ENCODE data around the gene CPA3.

CPA3 gene

DNA sequence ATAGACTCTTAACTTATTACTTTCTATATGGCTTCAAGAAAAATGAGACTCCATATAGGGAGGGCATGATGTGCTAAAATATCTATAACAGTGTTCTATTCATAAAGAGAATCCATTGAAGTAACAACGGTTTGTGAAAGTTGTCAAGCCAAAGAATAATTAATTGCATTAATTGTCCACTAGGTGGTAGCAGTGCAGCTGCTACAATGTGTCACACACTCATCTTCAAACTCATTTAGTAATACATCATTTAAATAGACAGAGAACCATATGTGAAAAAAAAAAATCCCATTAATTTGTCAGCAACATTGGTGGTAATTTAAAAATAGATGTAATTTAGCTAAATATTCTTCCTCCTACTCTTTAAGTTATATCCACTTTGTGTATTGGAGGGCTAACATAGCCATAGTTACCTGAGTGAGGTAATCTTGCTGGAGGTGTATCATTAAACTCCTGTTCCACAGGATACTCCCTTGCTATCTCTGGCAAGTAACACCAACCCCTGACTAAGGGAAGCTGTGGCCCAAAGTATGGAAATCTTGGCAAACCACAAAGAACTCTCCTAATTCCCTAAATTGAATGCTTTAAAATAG lies 3.7 kb upstream of the CPA3 start:
- DNase-seq (ENCODE audit: low read depth in 2 of 2), result no peak

GRCh38 chr3:148863297-148863696 lies 1.8 kb upstream of the CPA3 start:
- no peak for DNase-seq (ENCODE audit: low read depth in 2 of 2)

DNA sequence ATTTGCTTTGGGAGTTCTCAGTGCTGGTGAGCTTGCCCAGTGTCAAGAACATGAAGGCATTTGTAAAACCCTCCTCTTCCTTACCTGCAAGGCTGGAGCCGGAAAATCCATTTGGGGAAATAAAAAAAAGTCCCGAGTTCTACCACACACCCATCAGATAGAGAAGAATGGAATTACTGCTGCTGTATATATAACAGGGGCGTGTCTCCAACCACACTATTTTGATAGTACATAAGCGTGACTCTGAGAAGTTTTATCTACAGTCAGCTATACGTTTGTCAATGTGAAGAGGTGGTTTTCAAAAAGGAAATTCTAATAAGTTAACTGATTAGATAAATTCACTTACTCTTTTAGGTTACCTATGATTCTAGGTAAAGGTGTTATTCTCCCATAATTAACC lies 1.3 kb upstream of the CPA3 start:
- DNase-seq (ENCODE audit: low read depth in 2 of 2), result no peak

GRCh38 chr3:148866261-148866660 lies 1.2 kb downstream of the CPA3 start:
- DNase-seq (ENCODE audit: low read depth in 2 of 2), result no peak

- no peak for DNase-seq (ENCODE audit: low read depth in 2 of 2)
These were observed 8.3 kb downstream of the CPA3 start for GRCh38 chr3:148873270-148873927.

- DNase-seq (ENCODE audit: low read depth in 2 of 2), result no peak
These were observed 8.9 kb downstream of the CPA3 start for GRCh38 chr3:148873977-148874376.

DNA sequence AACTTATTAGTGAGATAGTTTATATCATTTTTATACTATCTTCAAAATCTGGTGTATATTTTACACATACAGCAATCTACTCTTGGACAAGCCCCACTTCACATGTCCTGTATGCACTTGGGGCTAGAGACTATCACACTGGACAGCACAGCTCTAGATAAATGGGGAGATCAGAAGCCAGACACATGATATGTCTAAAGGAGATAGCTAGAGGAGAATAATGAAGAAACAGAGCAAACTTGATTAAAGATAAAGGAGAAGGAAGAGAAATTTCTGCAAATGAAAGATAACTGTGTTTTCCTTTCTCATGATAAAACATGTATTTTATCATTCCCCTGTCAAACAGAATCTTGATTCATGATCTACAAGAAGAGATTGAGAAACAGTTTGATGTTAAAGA lies 13.0 kb downstream of the CPA3 start:
- no peak for DNase-seq (ENCODE audit: low read depth in 2 of 2)

DNA sequence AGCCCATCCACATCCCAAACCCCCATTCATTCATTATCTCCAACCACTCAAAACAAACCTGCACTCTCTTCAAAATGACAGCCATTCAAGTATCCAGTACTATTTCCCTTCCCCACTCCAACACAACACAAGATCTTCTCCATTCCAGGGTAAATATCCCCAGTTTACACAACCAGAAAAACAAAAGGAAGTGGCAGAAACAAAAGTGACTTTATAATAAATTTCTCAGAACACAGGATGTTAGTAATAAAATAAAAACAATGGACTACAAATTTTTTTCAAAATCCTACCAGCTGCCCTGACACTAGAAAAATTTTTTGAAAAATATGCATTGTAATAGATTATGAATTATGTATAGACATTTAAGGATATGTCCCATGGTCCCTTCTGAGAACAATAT lies 14.2 kb downstream of the CPA3 start:
- DNase-seq (ENCODE audit: low read depth in 2 of 2), result no peak

GRCh38 chr3:148880681-148881080 lies 15.6 kb downstream of the CPA3 start:
- no peak for DNase-seq (ENCODE audit: low read depth in 2 of 2)

DNA sequence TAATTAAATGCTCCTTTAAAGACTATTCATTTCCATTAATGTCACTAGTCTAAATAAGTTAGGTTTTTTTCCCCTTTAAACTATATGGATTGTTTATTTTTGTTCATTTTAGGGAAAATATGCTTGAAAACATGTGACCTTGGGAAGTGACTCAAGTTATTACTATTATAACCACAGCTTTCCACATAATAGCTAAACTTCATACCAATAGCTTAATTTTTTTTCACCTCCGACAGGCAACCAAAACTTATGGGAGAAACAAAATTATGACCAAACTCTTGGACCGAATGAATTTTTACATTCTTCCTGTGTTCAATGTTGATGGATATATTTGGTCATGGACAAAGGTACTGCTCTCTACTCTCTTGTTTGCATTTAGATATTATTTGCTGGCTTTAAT lies 16.2 kb downstream of the CPA3 start:
- DNase-seq (ENCODE audit: low read depth in 2 of 2), result no peak

- DNase-seq (ENCODE audit: low read depth in 2 of 2), result no peak
These were observed 17.2 kb downstream of the CPA3 start for GRCh38 chr3:148882288-148882687.

DNA sequence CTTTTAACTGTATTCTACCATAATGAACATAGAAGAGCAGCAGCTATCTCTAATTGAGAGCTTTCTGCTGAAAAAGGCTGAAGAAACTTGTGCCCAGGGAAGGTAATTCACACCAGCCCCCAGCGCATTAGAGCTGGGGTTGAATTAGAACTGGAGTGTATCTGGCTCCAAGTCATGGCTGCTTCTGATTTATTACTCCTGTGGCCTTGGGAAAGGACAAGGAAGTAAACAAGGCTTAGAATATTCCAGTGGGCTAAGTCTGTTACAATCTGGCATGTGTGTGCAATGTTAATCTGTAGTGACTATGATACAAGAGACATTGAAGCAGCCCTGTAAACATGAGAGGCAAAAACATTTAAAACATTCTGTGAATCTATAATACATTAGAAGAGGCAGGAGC lies 18.1 kb downstream of the CPA3 start:
- no peak for DNase-seq (ENCODE audit: low read depth in 2 of 2)

- DNase-seq (ENCODE audit: low read depth in 2 of 2), result no peak
These were observed 19.2 kb downstream of the CPA3 start for GRCh38 chr3:148884261-148884660.

GRCh38 chr3:148889828-148890227 lies 24.7 kb downstream of the CPA3 start:
- no peak for DNase-seq (ENCODE audit: low read depth in 2 of 2)

GRCh38 chr3:148896062-148896461 lies 31.0 kb downstream of the CPA3 start:
- DNase-seq (ENCODE audit: low read depth in 2 of 2), result no peak

DNA sequence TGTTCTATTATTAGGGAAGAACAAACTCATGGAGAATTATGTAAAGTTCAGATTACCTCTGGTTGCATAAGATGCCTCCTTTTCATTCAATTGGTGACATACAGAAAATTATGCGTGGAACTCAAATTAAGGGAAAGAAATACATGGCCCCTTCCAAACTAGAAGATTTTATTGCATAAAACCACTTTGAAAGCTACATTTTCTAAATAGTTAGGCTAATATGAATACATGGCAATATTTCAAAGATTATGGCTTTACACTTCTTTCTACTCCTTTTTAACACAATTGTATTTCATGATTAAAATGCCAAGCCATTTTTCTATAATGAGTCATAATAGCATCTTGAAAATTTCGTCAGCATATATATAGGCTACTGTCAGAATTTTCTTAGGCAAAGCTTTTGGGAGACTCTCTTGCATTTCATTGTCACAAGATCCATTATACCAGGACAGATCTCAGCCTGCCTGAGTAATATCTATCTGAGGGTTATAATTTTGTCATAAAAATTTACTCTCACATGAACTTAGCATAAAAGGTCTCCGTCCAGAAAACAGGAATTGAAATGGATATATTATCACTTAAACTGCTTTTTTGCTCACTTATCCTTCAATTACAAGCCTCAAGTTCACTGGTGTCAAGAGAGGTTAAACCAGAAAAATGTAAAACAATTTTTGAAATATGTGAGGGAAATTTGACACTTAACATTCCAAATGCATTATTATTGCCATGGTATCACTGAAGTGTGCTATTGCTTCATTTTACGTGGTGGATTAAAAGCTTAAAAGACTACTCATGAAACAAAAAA lies 37.1 kb downstream of the CPA3 start:
- no peak for DNase-seq (ENCODE audit: low read depth in 2 of 2)

GRCh38 chr3:148903022-148903442 lies 37.9 kb downstream of the CPA3 start:
- DNase-seq (ENCODE audit: low read depth in 2 of 2), result no peak

DNA sequence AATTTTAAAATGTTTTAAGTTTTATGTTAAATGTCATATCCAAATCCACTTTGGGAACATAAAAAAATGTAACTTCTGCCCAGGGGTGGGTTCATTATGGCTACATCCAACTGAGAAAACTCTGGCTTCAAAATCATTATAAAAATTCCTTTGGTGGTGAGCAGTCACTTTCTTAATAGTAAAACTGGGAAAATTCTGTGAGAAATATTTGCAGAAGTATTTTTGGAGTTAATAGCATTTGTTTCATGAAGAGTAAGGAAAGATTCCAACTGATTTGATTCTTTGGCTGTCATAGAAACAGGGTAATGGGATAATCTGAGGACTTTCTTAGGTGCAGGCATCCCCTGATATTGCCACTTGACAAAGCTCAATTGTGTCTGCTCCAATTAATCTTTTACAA lies 38.8 kb downstream of the CPA3 start:
- DNase-seq (ENCODE audit: low read depth in 2 of 2), result no peak

DNA sequence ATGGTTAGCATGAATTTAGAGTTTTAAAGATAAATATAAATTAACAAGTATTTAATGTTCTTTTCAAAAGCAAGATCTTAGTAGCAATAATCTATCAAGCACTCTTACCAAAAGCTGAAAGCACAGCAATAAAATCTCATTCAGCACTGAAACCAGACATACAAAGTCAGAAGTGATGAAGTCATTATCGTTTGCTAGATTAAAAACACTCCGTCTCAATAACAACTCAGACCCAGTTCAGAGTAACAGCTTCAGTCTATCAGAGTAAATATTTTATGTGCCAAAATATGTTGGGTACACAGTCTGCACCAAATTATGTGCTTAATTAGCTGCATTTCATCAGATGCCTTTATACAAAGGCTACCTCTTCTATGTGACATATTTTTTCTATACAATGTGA lies 41.6 kb downstream of the CPA3 start:
- DNase-seq (ENCODE audit: low read depth in 2 of 2), result no peak

- DNase-seq (ENCODE audit: low read depth in 2 of 2), result no peak
These were observed 46.1 kb downstream of the CPA3 start for GRCh38 chr3:148911173-148911572.

GRCh38 chr3:148911592-148911991 lies 46.5 kb downstream of the CPA3 start:
- no peak for DNase-seq (ENCODE audit: low read depth in 2 of 2)

DNA sequence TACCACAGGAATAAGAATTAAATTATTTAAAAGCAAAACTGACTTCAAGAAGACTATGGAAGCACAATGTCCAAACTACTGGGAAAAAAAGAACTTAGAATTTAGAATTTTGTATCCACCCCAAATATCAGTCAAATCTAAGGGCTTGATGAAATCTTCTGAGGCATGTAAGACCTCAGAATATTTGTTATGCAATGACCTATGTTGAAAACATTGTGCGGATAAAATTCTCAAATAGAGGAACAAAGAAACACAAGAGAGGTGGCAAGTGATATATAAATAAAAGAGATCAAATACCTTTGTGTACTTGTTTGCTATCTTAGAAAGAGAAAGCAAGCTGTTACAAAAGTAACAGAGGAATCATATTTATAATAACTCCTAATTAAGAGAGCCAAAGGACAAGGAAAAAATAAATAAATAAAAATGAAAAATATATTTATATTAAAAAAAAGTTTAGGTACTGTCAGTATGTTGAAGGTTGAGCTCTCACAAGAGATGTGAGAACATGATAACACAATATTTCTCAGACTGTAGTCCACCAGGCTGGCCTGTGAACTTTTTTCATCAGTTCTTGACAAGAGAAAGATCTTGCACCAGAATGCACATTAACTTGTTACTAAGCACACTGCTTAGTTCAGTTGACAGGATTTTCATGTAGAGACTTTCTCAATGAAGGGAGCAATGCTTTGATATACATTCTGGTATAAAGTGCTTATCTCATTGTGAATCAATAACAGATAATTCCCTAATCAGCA lies 50.0 kb downstream of the CPA3 start:
- no peak for DNase-seq (ENCODE audit: low read depth in 2 of 2)
